SK-N-MC (cell line): Measurements from ENCODE around the gene ATXN7.

Experiments
- EZH2 ChIP-seq: fragments of 200-600 bp; sonication (generic); IDR thresholded peaks from one replicate; pipeline ENCODE4 v1.6.1; 2017; ENCODE audit warnings: antibody characterized with exemption
- FOXP2 ChIP-seq: optimal IDR thresholded peaks from 2 replicates; pipeline ENCODE3; 2011; ENCODE audit warnings: mild to moderate bottlenecking, moderate library complexity; ENCODE audit not compliant: insufficient read depth; ENCODE audit errors: extremely low read length, control extremely low read depth
- POLR2AphosphoS5 ChIP-seq: IDR thresholded peaks from 2 replicates; pipeline ENCODE4 v1.6.1; 2012; ENCODE audit warnings: mild to moderate bottlenecking, low read depth, low read length, borderline replicate concordance

DNA sequence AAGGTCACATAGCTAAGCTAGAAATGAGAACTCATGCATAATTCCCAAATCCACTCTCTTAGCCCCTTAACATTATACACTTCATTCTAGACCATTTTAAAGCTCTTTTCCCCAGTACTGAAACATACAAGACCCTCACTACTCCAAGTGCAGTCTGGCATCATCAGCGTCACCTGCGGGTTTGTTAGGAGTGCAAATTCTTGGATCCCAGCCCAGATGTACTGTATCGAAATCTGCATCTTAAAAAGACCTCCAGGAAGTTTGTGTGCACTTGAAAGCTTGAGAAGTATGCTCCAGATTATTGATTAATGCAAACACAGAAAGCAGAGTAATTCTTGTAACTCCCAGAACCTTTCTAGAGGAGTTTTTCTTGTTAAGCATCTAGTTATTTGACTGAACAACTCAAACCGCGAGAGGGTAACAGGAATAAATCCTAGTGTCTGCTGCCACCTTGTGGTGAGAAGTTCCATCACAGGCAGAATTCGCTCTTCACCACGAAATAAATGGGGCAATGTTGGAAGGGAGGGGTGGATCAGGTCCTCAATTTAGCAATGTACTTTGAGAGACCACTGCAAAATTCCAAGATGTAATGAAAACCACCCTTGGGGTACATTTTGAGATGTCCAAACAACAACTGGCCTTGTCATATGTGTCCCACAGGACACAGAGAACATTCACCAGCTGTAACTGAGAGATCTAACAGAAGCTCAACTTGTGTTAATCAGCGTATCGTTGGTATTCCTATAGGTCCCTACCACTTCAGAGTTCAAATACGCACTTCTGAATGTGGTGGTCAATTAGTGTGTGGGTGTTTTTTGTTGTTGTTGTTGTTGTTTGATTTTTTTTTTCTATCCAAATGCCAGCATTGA lies 45.2 kb upstream of the ATXN7 start:
- no peak for TF ChIP-seq EZH2
- no peak for TF ChIP-seq POLR2AphosphoS5
- TF ChIP-seq FOXP2: no peak
